ENCODE data around the gene THAP9.
"Not testable (repeated sequence)": the region's sequence is repeated elsewhere in the genome, so short reads cannot be mapped to it uniquely, and the experiment has no call there.

Gene THAP9

GRCh38 chr4:82898322-82899243, 2.0 kb upstream of the THAP9 start:
- no peak for DNase-seq

- no peak for DNase-seq
Measured at GRCh38 chr4:82899374-82900065, 1.0 kb upstream of the THAP9 start.

- no peak for DNase-seq
Measured at GRCh38 chr4:82900066-82900410, 497 bp upstream of the THAP9 start.

GRCh38 chr4:82901183-82901718, 716 bp downstream of the THAP9 start:
- no peak for DNase-seq

- no peak for DNase-seq
Measured at GRCh38 chr4:82903737-82904136, 3.2 kb downstream of the THAP9 start.

- DNase-seq = no peak
Measured at GRCh38 chr4:82905205-82905604, 4.7 kb downstream of the THAP9 start.

GRCh38 chr4:82906469-82906868, 5.9 kb downstream of the THAP9 start:
- no peak for DNase-seq

- no peak for DNase-seq
Measured at GRCh38 chr4:82909326-82909725, 8.8 kb downstream of the THAP9 start.

GRCh38 chr4:82913305-82913704, 12.8 kb downstream of the THAP9 start:
- DNase-seq = no peak

GRCh38 chr4:82913968-82914367, 13.4 kb downstream of the THAP9 start:
- DNase-seq = not testable (repeated sequence)

- DNase-seq = no peak
Measured at GRCh38 chr4:82918091-82918490, 17.6 kb downstream of the THAP9 start.

- no peak for DNase-seq
Measured at GRCh38 chr4:82919386-82919785, 18.9 kb downstream of the THAP9 start.

GRCh38 chr4:82921795-82922194, 21.3 kb downstream of the THAP9 start:
- no peak for DNase-seq

GRCh38 chr4:82930848-82931755, 30.6 kb downstream of the THAP9 start:
- DNase-seq = no peak

- DNase-seq = no peak
Measured at GRCh38 chr4:82934441-82934840, 33.9 kb downstream of the THAP9 start.

GRCh38 chr4:82939414-82939813, 38.9 kb downstream of the THAP9 start:
- DNase-seq = no peak

- DNase-seq = no peak
Measured at GRCh38 chr4:82947498-82947897, 47.0 kb downstream of the THAP9 start.

- no peak for DNase-seq
Measured at GRCh38 chr4:82948647-82949204, 48.2 kb downstream of the THAP9 start.

- no peak for DNase-seq
Measured at GRCh38 chr4:82951196-82951595, 50.7 kb downstream of the THAP9 start.

- DNase-seq = no peak
Measured at GRCh38 chr4:82954212-82954611, 53.7 kb downstream of the THAP9 start.

- no peak for DNase-seq
Measured at GRCh38 chr4:82957045-82957444, 56.5 kb downstream of the THAP9 start.

GRCh38 chr4:82965763-82966162, 65.2 kb downstream of the THAP9 start:
- no peak for DNase-seq

GRCh38 chr4:82968972-82969371, 68.4 kb downstream of the THAP9 start:
- no peak for DNase-seq
